Effector memory CD8-positive, alpha-beta T cell (primary cell): ENCODE results near the gene NAALAD2.
"Not testable (repeated sequence)": the region's sequence is repeated elsewhere in the genome, so short reads cannot be mapped to it uniquely, and the experiment has no call there.

ENCODE experiments used
- ATAC-seq: fragments of 150-1000 bp; cut with Tn5 transposase; replicated peaks from 2 replicates; pipeline ENCODE4 v1.10.0; 2021; ENCODE audit warnings: mild to moderate bottlenecking, moderate library complexity
- DNase-seq, 3 experiments: peaks; one replicate each; pipeline ENCODE4 v3.0.0; 2021
- H3K27ac Mint-ChIP-seq, 2 donors: one replicate each; pipeline ENCODE4 v1.8.0; 2022; ENCODE audit warnings: mild to moderate bottlenecking in 2 of 2, mixed read lengths in 2 of 2, moderate library complexity in 2 of 2
- H3K27me3 Mint-ChIP-seq, 2 donors: one replicate each; pipeline ENCODE4 v1.8.0; 2022; ENCODE audit warnings: mixed read lengths in 2 of 2
- H3K36me3 Mint-ChIP-seq: one replicate; pipeline ENCODE4 v1.8.0; 2022; ENCODE audit warnings: mild to moderate bottlenecking, moderate library complexity, mixed read lengths; ENCODE audit not compliant: insufficient read depth
- H3K4me1 Mint-ChIP-seq, 2 donors: one replicate each; pipeline ENCODE4 v1.8.0; 2022; ENCODE audit warnings: low read depth in 2 of 2, mixed read lengths in 2 of 2
- H3K4me3 Mint-ChIP-seq, 2 donors: one replicate each; pipeline ENCODE4 v1.8.0; 2022; ENCODE audit warnings: mild to moderate bottlenecking in 2 of 2, mixed read lengths in 2 of 2, moderate library complexity in 2 of 2
- H3K9me3 Mint-ChIP-seq, 2 donors: one replicate each; pipeline ENCODE4 v1.8.0; 2022; ENCODE audit warnings: mixed read lengths in 2 of 2

Gene NAALAD2

DNA sequence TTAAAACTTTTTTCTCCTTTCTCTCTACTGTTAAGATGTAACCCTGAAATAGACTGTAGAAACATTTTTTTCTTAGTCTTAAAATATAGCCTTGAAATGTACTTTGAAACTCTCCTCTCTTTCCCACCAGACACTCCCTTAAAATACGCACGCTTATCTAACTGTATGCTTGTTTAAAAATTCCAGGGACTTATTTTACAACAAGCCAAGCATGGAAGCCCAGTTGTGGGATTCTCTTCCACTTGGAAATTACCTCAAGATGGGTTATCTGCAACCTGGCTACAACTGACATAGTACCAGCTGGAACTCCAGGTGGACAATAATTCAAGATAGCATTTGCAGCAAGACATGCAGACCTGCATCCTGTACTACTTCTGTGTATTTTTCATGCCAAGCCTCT, 100.5 kb downstream of the NAALAD2 start:
- no peak overlapping the region for H3K4me3 Mint-ChIP-seq
- H3K4me1 Mint-ChIP-seq, result no peaks in the 10 kb centered on the region
- DNase-seq, result no peak
- H3K36me3 Mint-ChIP-seq, result peaks cover 5% of the 10 kb centered on the region
- H3K27ac Mint-ChIP-seq, result no peak overlapping the region
- peaks cover 13 to 18% of the 10 kb centered on the region in 2 donors for H3K27me3 Mint-ChIP-seq
- ATAC-seq, result no peak
- H3K9me3 Mint-ChIP-seq, result no peaks in the 10 kb centered on the region

- peaks cover 16% of the 10 kb centered on the region in 2 donors for H3K27me3 Mint-ChIP-seq
- H3K4me1 Mint-ChIP-seq, result peaks cover 0 to 3% of the 10 kb centered on the region in 2 donors
- peaks cover 5% of the 10 kb centered on the region for H3K36me3 Mint-ChIP-seq
- DNase-seq (no peak), ATAC-seq (no peak)
- no peaks in the 10 kb centered on the region for H3K9me3 Mint-ChIP-seq
- no peak overlapping the region for H3K4me3 Mint-ChIP-seq
- no peak overlapping the region for H3K27ac Mint-ChIP-seq
Measured at GRCh38 chr11:90235526-90235925, 101.1 kb downstream of the NAALAD2 start.

GRCh38 chr11:90237004-90237403, 102.5 kb downstream of the NAALAD2 start:
- no peak overlapping the region for H3K4me3 Mint-ChIP-seq

DNA sequence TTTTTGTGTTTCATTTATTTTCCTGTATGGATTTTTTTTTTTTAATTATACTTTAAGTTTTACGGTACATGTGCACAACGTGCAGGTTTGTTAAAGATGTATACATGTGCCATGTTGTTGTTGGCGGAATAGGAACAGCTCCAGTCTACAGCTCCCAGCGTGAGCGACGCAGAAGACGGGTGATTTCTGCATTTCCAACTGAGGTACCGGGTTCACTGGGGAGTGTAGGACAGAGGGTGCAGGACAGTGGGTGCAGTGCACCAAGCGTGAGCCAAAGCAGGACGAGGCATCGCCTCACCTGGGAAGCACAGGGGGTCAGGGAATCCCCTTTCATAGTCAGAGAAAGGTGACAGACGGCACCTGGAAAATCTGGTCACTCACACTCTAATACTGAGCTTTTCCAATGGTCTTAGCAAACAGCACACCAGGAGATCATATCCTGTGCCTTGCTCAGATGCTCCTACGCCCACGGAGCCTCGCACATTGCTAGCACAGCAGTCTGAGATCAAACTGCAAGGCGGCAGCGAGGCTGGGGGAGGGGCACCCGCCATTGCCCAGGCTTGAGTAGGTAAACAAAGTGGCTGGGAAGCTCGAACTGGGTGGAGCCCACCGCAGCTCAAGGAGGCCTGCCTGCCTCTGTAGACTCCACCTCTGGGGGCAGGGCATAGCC, 105.6 kb downstream of the NAALAD2 start:
- peaks cover 31 to 46% of the 10 kb centered on the region in 2 donors for H3K27me3 Mint-ChIP-seq
- H3K27ac Mint-ChIP-seq, H3K4me1 Mint-ChIP-seq: not testable (repeated sequence)

More at GRCh38 chr11:90237004-90237403, 102.5 kb downstream of the NAALAD2 start:
- H3K27ac Mint-ChIP-seq, result no peak overlapping the region
- no peaks in the 10 kb centered on the region for H3K9me3 Mint-ChIP-seq
- H3K27me3 Mint-ChIP-seq, result peaks cover 16 to 24% of the 10 kb centered on the region in 2 donors
- ATAC-seq (no peak), DNase-seq (no peak)
- peaks cover 0 to 4% of the 10 kb centered on the region in 2 donors for H3K4me1 Mint-ChIP-seq
- H3K36me3 Mint-ChIP-seq, result peaks cover 5% of the 10 kb centered on the region

DNA sequence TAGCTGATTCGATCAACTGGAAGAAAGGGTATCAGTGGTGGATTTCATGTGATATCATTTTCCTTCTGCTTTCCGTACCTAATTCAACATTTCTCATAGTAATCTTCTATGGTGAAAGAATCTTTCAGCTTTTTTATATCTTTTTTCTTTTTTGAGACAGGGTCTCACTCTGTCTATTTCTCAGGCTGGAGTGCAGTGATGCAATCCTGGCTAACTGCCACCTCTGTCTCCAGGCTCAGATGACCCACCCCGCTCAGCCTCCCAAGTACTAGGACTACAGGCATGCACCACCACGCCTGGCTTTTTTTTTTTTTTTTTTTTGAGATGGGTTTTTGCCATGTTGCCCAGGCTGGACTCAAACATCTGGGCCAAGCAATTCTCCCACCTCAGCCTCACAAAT, 107.0 kb downstream of the NAALAD2 start:
- Mint-ChIP-seq H3K27me3 (peaks cover 25 to 50% of the 10 kb centered on the region in 2 donors), H3K36me3 (peaks cover 5% of the 10 kb centered on the region), H3K27ac (no peak overlapping the region), H3K4me1 (peaks cover 0 to 6% of the 10 kb centered on the region in 2 donors), H3K9me3 (no peaks in the 10 kb centered on the region), H3K4me3 (no peak overlapping the region)
- no peak for ATAC-seq
- DNase-seq, result no peak

More for the DNA sequence above, 105.6 kb downstream of the NAALAD2 start:
- ATAC-seq, H3K9me3 Mint-ChIP-seq, H3K36me3 Mint-ChIP-seq, DNase-seq: not testable (repeated sequence)
- peak overlapping the region in 1 of 2 donors; percentile 31 for H3K4me3 Mint-ChIP-seq
